WERI-Rb-1 (cell line): Measurements from ENCODE around the gene WDR12.
"Not testable (repeated sequence)": the region's sequence is repeated elsewhere in the genome, so short reads cannot be mapped to it uniquely, and the experiment has no call there.

ENCODE experiments used
- DNase-seq: peaks from one replicate; pipeline ENCODE4 v3.0.0-alpha.2; 2020
- H3K27ac ChIP-seq: fragments of 250-450 bp; sonication (Bioruptor Pico); 2 replicates; pipeline ENCODE4 v1.5.1; 2020; ENCODE audit warnings: mild to moderate bottlenecking, moderate library complexity
- H3K27me3 ChIP-seq: fragments of 250-450 bp; sonication (Bioruptor Pico); 2 replicates; pipeline ENCODE4 v1.5.1; 2021; ENCODE audit warnings: mild to moderate bottlenecking, low read depth, moderate library complexity; ENCODE audit not compliant: insufficient read depth, severe bottlenecking
- H3K36me3 ChIP-seq: fragments of 250-450 bp; sonication (Bioruptor Pico); 2 replicates; pipeline ENCODE4 v1.5.1; 2020; ENCODE audit warnings: mild to moderate bottlenecking, moderate library complexity
- H3K4me3 ChIP-seq: 2 replicates; pipeline ENCODE4 v1.5.1; 2011; ENCODE audit warnings: low read depth, mild to moderate bottlenecking, control low read depth, low read length
- H3K9me3 ChIP-seq: fragments of 250-450 bp; sonication (Bioruptor Pico); 2 replicates; pipeline ENCODE4 v1.5.1; 2021; ENCODE audit warnings: mild to moderate bottlenecking, moderate library complexity; ENCODE audit not compliant: severe bottlenecking
- CTCF ChIP-seq: IDR thresholded peaks from 2 replicates; pipeline ENCODE4 v1.5.1; 2011; ENCODE audit warnings: low read depth, mild to moderate bottlenecking, control low read depth, inconsistent platforms, low read length

WDR12 gene

GRCh38 chr2:202909394-202910192 is 1.9 kb downstream of the WDR12 start:
- Histone ChIP-seq H3K27ac (no peak overlapping the region), H3K4me3 (no peak overlapping the region), H3K27me3 (no peaks in the 10 kb centered on the region), H3K9me3 (no peaks in the 10 kb centered on the region), H3K36me3 (peaks cover 15% of the 10 kb centered on the region)
- no peak for DNase-seq
- no peak for TF ChIP-seq CTCF

- no peak overlapping the region for H3K27ac ChIP-seq
- no peak for DNase-seq
- H3K9me3 ChIP-seq = no peaks in the 10 kb centered on the region
- no peak for TF ChIP-seq CTCF
- H3K27me3 ChIP-seq = no peaks in the 10 kb centered on the region
- H3K4me3 ChIP-seq = no peak overlapping the region
- peaks cover 15% of the 10 kb centered on the region for H3K36me3 ChIP-seq
These were observed 3.3 kb downstream of the WDR12 start for GRCh38 chr2:202908186-202908585.

- peaks cover 15% of the 10 kb centered on the region for H3K36me3 ChIP-seq
- not testable (repeated sequence) for H3K27me3 ChIP-seq, H3K4me3 ChIP-seq, H3K27ac ChIP-seq, DNase-seq, H3K9me3 ChIP-seq
These were observed 6.0 kb downstream of the WDR12 start for GRCh38 chr2:202905507-202905906.

GRCh38 chr2:202885190-202885589 is 26.3 kb downstream of the WDR12 start:
- no peak for TF ChIP-seq CTCF
- no peak for DNase-seq
- Histone ChIP-seq H3K27ac (no peak overlapping the region), H3K4me3 (no peak overlapping the region), H3K36me3 (peaks cover 44% of the 10 kb centered on the region), H3K27me3 (no peaks in the 10 kb centered on the region), H3K9me3 (no peaks in the 10 kb centered on the region)

- Histone ChIP-seq H3K27me3 (no peaks in the 10 kb centered on the region), H3K4me3 (no peak overlapping the region), H3K9me3 (no peaks in the 10 kb centered on the region), H3K36me3 (peaks cover 44% of the 10 kb centered on the region), H3K27ac (no peak overlapping the region)
- no peak for TF ChIP-seq CTCF
- DNase-seq = no peak
These were observed 27.3 kb downstream of the WDR12 start for GRCh38 chr2:202883987-202884675.

GRCh38 chr2:202881570-202881969 is 29.9 kb downstream of the WDR12 start:
- H3K9me3 ChIP-seq = no peaks in the 10 kb centered on the region
- H3K27ac ChIP-seq = no peak overlapping the region
- no peak overlapping the region for H3K4me3 ChIP-seq
- no peaks in the 10 kb centered on the region for H3K27me3 ChIP-seq
- no peak for DNase-seq
- H3K36me3 ChIP-seq = peaks cover 39% of the 10 kb centered on the region
- TF ChIP-seq CTCF = no peak
